ENCODE data around the gene SLC18A3.

Gene SLC18A3

GRCh38 chr10:49610114-49610457 is at the start of gene SLC18A3:
Gene SLC18A3 (plus strand): TSS chr10:49610310. CDS start chr10:49610741, 431 bp downstream.
- no peak for DNase-seq

DNA sequence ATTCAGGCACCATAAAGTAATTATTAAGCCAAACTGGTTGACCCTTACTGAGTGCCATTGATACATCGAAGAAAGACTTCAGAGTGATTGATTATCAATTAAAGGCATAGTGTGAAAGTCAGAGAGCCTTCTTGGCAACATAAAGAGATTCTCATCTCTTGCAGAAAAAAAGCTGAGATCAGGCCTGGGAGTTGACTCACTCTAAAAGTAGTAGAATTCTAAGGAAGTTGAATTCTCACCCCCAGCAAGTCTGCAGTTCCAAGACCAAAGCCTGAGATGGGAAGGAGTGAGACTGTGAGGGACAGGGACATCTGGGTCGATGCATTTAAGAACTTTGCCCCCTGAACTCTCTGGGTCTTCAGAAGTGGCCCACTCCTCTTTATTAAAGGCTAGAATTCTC is 49.6 kb upstream of the SLC18A3 start:
- no peak for DNase-seq

DNA sequence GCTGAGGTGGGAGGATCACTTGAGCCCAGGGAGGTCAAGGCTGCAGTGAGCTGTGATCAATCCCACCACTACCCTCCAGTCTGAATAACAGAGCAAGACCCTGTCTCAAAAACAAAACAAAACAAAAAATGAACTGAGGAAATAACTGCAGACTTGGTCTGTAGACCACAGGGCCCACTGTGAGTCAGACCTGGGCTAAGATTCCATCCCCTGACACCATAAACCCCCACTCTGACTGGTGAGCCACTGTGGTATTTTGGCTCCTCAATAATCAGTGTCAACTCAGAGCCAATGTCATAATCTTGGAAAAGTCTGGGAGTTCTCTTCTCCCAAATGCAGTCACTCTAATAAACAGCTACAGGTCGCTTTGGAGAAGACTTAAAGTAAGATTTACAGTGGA is 47.2 kb upstream of the SLC18A3 start:
- DNase-seq: no peak

DNA sequence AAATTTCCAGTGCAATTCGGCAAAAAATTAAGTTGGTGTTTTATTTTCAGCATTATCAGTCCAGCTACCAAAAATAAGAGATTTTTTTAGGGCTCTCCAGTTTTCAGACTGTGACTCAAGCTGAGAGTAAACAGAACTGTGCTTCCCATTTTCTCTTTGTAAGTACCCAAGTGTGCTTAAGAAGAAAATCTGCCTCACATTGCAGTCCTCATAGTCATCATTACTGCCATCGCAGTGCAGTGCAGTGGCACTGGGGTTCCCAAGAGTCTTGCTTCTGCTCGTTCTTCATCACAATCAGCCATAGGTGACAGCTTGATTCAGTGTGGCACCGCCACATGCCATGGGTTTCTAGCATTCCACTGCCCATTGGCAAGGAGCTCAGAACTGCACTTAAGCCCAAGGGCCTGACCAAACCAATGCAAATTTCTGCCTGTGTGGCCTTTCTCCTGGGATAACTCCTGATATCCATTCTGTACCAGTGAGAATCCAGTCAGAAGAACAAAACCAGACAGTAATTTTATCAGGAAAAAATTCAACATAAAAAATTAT is 45.6 kb upstream of the SLC18A3 start:
- DNase-seq: no peak

DNA sequence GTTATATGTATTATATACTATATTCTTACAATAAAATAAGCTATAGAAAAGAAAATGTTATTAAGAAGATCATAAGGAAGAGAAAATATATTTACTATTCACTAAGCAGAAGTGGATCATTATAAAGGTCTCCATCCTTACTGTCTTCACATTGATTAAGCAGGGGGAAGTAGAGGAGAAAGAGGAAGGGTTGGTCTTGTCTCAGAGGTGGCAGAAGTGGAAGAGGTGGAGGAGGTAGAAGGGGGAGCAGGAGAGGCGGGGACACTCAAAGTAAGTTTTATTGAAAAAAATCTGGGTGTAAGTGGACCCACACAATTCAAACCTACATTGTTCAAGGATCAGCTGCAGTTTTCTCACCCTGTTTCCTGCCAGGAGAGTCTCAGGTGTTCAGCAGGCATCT is 42.3 kb upstream of the SLC18A3 start:
- peak in 1 of 2 experiments; percentile 4 for DNase-seq

DNA sequence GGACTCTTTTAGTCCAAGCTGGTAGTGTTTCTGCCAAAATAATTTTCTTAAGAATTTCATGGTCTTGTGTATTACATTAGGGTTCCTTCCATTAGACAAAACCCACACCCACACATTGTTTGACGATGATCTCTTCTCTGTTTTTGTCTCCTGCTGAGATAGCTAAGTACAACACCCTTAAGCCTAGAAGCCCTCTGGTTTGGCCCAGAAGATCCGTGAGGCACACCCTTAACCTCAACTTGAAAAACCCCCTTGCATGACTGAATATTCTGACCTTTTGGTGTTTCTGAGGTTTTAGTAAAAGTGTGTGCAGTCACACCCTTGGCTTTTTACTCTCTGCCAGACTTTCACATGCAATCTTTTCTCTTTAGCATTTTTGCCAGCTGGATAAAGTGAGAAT is 41.9 kb upstream of the SLC18A3 start:
- DNase-seq: no peak

DNA sequence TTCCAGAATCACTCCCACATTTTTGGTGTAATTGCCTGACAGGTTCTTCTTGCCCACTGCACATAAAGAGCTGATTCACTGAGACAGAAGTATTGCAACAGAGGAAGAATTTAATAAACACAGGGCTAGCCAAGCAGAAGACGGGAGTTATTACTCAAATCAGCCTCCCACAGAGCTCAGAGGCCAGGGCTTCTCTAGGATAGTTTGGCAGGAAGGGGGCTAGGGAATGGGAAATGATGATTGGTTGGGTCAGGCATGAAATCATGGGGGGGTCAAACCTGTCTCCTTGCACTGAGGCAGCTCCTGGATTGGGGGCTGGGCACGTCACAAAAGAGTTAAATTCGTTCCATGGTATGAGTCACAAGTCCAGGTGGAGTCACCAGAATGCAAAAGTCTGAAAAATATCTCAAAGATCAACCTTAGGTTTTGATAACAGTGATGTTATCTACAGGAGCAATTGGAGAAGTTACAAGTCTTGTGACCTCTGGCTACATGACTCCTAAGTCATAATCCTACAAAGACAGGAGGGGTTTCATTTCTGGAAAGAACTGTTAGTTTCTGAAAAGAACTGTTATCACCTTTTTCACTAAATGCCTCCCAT is 41.0 kb upstream of the SLC18A3 start:
- DNase-seq: no peak

DNA sequence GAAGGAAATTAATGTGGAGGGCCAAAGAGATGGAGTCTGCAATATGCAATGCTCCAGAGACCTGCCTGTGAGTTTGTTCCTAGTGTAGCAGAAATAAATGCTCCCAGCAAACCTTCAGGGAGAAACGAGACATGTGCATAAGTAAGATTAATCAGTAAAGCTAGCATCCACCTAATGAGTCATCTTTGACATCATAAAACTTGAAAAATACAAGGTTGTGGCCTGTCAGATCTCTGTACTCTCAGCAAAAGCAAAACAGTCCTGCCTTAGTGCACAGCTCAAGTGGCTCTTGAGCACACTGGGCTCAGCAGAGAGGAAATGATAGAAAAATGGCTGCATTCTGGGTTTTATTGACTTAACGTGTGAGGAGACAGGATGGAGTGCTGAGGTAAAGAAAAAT is 38.7 kb upstream of the SLC18A3 start:
- no peak for DNase-seq

- DNase-seq: no peak
These were observed 37.5 kb upstream of the SLC18A3 start for GRCh38 chr10:49572594-49573114.

DNA sequence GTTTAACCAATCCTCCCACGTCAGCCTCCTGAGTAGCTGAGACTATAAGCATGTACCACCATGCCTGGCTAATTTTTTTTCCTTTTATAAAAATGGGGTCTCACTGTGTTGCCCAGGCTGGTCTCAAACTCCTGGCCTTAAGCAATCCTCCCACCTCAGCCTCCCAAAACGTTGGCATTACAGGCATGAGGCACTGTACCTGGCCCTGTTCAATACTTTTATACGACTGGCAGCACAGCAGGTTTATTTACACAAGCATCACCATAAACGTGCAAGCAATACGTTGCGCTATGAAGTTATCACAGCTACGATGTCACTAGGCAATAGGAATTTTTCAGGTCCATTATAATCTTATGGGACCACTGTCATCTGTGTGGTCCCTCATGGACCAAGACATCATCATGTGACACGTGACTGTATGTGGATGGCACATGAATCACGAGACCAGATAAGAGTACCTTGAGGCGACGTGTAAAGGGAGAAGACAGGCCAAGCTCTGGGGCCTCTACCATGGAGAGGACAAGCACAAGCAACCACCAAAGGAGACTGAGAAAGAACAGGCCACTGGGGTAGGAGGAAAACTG is 34.5 kb upstream of the SLC18A3 start:
- no peak for DNase-seq

- DNase-seq: no peak
These were observed 32.8 kb upstream of the SLC18A3 start for GRCh38 chr10:49577182-49577925.

GRCh38 chr10:49578392-49578791 is 31.7 kb upstream of the SLC18A3 start:
- no peak for DNase-seq

DNA sequence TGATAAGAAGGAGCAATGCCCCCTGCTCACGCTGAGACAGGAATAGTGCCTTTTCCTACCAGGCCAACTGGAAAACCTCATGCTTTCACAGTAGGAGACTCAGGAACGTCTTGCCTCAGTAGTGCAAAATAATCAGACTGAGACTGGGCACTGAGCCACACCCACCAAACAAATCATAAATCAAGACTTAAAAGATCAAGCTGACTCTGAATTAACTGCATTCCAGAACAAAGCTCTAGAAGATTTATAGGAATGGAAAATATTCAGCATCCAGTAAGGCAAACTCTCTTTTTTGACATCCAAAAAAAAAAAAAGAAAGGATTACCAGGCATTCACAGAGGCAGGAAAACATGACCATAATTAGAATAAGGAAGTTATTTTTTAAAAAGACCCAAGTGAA is 30.5 kb upstream of the SLC18A3 start:
- DNase-seq: no peak

DNA sequence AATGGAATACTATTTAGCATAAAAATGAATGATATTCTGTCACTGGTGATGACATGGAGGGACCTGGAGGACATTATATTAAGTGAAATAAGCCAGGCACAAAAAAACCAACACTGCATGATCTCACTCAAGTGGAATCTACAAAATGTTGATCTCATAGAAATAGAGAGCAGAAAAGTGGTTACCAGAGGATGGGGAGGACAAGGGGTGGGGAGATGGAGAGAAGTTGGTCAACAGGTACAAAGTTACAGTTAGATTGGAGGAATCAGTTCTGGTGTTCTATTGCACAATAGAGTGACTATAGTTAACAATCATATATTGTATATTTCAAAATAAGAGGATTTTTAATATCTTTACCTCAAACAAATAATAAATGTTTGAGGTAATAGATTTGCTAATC is 24.7 kb upstream of the SLC18A3 start:
- DNase-seq: no peak

DNA sequence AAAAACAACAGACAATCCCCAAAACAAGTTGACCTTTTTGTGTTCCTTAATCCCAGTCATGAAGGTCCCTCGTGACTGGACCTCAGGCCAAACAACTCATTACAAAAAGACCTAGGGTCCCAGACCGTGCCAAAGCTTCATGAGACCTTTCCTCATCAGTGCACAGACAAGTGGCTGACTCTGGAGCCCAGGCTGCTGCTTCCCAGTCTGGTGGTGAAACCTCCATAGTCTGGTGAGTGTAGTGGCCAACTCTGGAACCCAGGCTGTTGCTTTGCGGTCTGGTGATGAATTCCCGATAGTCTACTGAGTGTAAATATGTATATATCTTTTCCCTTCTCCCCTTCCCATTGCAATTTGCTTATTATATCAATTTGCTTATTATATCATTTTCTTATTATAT is 22.1 kb upstream of the SLC18A3 start:
- no peak for DNase-seq

- DNase-seq: peak; percentile 85 to 88
These were observed 17.2 kb upstream of the SLC18A3 start for GRCh38 chr10:49592726-49593563.

DNA sequence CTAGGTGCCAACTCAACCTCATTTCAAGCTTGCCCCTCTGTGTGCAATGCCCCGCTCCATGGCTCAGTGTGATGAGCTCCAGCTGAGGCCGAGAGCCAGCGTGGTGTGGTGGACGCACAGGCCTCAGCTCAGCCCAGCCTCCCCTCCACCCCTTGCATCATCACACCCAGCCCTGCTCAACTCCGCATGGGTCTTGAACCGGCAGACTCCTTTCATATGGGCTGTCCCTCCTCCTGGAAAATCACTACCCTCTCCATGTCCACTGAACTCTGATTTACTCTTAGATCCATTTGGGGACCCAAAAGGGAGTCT is 16.6 kb upstream of the SLC18A3 start:
- no peak for DNase-seq

DNA sequence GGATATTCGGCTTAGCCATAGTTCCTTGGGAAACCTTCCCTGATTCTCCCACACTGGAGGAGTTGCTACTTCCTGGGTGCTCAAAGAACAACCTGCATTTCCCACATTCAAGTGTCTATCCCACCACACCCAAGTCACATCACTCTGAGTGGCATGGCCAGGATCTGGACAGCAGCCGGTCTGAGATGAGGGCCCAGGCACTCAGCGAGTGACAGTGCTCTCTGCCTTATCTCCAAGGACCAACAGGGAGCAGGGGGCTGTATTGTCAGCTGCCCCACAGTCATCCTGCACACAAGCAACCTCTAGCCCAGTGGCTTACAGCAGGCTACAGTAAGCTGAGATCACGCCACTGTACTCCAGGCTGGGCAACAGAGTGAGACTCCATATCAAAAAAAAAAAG is 16.1 kb upstream of the SLC18A3 start:
- no peak for DNase-seq

GRCh38 chr10:49594594-49594993 is 15.5 kb upstream of the SLC18A3 start:
- DNase-seq: peak; percentile 78 to 84

DNA sequence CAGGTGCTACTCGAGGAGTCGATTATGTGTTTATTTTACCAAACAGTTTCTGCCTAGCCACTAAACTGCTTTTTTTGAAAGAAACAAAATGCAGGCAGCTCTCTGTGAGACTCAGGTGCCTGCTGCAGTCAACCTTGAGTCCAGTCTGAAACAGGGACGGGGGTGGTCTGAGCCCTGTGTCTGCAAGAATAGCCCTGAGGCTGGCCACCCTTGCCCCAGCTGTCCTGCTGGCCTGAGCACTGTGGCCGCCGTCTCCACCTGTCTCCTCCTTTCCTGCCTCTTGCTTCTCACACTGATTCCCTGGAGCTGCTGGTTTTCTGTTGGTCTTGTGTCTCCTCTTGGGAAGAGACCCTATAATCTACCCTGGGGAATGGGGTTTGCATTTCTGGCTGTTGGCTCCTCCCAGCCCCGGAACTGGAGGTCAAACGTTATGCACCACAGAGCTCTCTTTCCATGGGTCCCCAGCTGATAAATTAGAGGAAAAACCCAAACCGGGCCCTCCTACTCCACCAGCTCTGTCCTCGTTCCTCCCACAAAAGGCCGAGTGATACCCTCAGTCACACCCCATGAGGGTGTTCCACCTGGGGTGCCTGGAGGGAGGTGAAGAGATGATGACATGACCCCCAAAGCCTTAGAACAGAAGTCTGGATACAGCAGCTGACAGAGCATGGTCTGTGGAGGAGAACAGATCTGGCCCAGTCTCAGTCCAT is 15.0 kb upstream of the SLC18A3 start:
- DNase-seq: no peak

DNA sequence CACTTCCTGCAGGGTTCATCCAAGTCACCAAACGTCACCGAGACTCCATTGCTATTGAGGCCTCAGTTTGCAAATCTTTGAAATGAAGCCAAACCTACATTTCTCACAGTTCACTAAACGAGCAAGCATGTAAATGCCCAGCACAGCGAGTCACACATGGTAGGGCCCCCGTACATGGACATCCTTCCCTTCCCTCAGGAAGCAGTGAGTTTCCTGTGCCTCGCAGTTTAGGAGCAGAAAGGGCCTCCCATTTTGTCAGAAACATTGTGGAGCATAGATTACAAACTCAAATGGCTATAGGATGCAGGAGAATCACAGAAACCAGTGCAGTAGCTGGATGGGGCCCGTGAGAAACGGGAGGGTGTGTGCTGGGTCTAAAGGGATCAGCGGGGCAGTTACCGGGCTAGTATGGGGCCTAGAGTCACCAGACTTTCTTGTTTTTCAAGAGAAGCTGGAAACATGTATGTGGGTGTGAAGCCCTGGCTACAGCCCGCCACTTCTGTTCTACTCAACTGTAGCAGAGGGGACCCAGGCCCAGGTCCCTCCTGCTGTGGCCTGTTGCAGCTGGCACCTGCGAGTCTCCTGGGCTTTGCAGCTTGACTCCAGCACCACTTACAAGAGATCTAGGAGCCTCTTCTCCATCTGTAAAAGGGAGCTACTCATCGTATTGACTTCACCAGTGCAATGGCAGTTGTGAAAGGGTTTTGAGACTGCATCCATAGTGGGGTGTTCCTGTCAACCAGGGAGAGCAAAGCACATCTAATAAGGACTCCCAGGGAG is 14.2 kb upstream of the SLC18A3 start:
- peak; percentile 32 to 43 for DNase-seq

GRCh38 chr10:49596493-49596809 is 13.7 kb upstream of the SLC18A3 start:
- no peak for DNase-seq
